ENCODE results near the gene RASL11A. TPM values are rescaled to one million over a fixed set of nuclear protein-coding genes. Genes with fewer than 3 reads are reported as not detected.

The RASL11A gene
- total RNA-seq, 1 experiment from 2014 or later = 21.0 TPM

DNA sequence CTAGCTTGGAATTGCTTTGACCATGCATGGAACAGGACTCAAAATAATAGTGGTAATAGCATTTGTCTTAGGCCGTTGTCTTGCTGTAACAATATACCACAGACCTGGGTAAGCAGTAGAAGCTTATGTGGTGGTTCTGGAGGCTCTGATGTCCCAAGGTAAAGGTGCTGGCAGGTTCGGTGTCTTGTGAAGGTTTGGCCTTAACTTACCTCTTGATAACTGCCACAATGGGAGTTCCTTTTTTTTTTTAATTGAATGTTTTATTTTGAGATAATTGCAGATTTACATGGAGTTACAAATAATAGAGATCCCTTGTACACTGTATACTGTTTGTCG lies 13.4 kb upstream of the RASL11A start:
- no peaks in the 10 kb centered on the region for H3K27me3 Mint-ChIP-seq (ENCODE audit: insufficient read depth, unreplicated experiment)
- H3K4me3 ChIP-seq (ENCODE audit: low read depth, low read length) = no peak overlapping the region
- H3K9me3 ChIP-seq = no peaks in the 10 kb centered on the region
- H3K27me3 ChIP-seq (replicated peaks; ENCODE audit: control insufficient read depth, insufficient read depth, low read length) = no peaks in the 10 kb centered on the region
- H3K9me3 Mint-ChIP-seq (ENCODE audit: unreplicated experiment) = no peaks in the 10 kb centered on the region
- TF ChIP-seq CTCF (IDR thresholded peaks at IDR 0.05; ENCODE audit: insufficient read depth in 1 of 2, low read depth in 1 of 2, low read length in 1 of 2, severe bottlenecking in 1 of 2, unreplicated experiment in 1 of 2) = no peak
- no peak for DNase-seq
- intact Hi-C loops (cut with micrococcal nuclease; ENCODE audit: unreplicated experiment) = no loop called here
- H3K36me3 ChIP-seq (ENCODE audit: control insufficient read depth, insufficient read depth, low read length) = 0 out of 2 replicates have a peak, but pooled peaks cover 3% of the 10 kb centered on the region
- peaks cover 10% of the 10 kb centered on the region; the same call in 1 of the 2 replicates for H3K4me1 ChIP-seq
- CTCF ChIA-PET = interaction anchor here (0.7 to 1.3 kb wide), 2 partner anchors 13 to 272 kb away, joined by 3 to 5 read pairs; partner anchors contain the start of gene RASL11A
- H3K4me3 Mint-ChIP-seq (ENCODE audit: unreplicated experiment) = no peak overlapping the region
- peaks cover 100% of the 10 kb centered on the region for H3K36me3 Mint-ChIP-seq (ENCODE audit: insufficient read depth, unreplicated experiment)
- no peak overlapping the region for H3K27ac Mint-ChIP-seq (ENCODE audit: unreplicated experiment)
- no TSS peak for BruUV-seq (replicated peaks)
- no peaks in the 10 kb centered on the region for H3K4me1 Mint-ChIP-seq (ENCODE audit: low read depth, unreplicated experiment)
- POLR2A ChIA-PET = interaction anchor here (0.6 kb wide), 1 partner anchor 300 kb away, joined by 3 read pairs; no protein-coding TSS in a partner anchor

DNA sequence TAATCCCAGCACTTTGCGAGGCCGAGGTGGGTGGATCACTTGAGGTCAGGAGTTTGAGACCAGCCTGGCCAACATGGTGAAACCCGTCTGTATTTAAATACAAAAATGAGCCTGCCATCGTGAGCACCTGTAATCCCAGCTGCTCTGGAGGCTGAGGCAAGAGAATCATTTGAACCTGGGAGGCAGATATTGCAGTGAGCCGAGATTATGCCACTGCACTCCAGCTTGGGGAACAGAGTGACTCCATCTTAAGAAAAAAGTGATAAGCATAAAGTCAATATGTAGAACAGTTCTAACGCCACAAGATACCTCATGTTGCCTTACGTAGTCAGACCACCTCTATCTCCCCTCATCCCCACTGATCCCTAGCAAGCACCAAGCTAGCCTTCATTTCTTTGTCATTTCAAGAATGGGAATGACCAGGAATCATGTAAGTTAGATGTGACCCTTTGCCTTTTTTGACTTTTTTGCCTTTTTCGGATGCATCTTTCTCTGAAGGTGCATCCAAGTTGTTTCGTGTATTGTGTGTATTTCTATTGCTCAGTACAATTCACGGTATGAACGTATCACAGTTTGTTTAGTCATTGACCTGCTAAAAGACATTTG lies 12.9 kb upstream of the RASL11A start:
- Histone ChIP-seq H3K4me1 (peaks cover 7% of the 10 kb centered on the region; the same call in 1 of the 2 replicates), H3K27me3 (replicated peaks; ENCODE audit: control insufficient read depth, insufficient read depth, low read length) (no peaks in the 10 kb centered on the region), H3K4me3 (ENCODE audit: low read depth, low read length) (no peak overlapping the region), H3K36me3 (ENCODE audit: control insufficient read depth, insufficient read depth, low read length) (peaks cover 3% of the 10 kb centered on the region; the same call in 1 of the 2 replicates), H3K9me3 (no peaks in the 10 kb centered on the region)
- POLR2A ChIA-PET = no interaction called here
- Mint-ChIP-seq H3K27ac (ENCODE audit: unreplicated experiment) (peak overlapping the region; percentile 25), H3K4me1 (ENCODE audit: low read depth, unreplicated experiment) (no peaks in the 10 kb centered on the region), H3K9me3 (ENCODE audit: unreplicated experiment) (no peaks in the 10 kb centered on the region), H3K27me3 (ENCODE audit: insufficient read depth, unreplicated experiment) (no peaks in the 10 kb centered on the region), H3K36me3 (ENCODE audit: insufficient read depth, unreplicated experiment) (peaks cover 100% of the 10 kb centered on the region), H3K4me3 (ENCODE audit: unreplicated experiment) (no peak overlapping the region)
- no peak for DNase-seq
- TF ChIP-seq CTCF (IDR thresholded peaks at IDR 0.05; ENCODE audit: insufficient read depth in 1 of 2, low read depth in 1 of 2, low read length in 1 of 2, severe bottlenecking in 1 of 2, unreplicated experiment in 1 of 2) = no peak
- intact Hi-C loops (cut with micrococcal nuclease; ENCODE audit: unreplicated experiment) = no loop called here
- no TSS peak for BruUV-seq (replicated peaks)
- CTCF ChIA-PET = no interaction called here

GRCh38 chr13:27258637-27259386 lies 11.8 kb upstream of the RASL11A start:
- peaks cover 3% of the 10 kb centered on the region; the same call in 1 of the 2 replicates for H3K36me3 ChIP-seq (ENCODE audit: control insufficient read depth, insufficient read depth, low read length)
- no peaks in the 10 kb centered on the region for H3K27me3 ChIP-seq (replicated peaks; ENCODE audit: control insufficient read depth, insufficient read depth, low read length)
- BruUV-seq (replicated peaks) = no TSS peak
- intact Hi-C loops (cut with micrococcal nuclease; ENCODE audit: unreplicated experiment) = no loop called here
- no peak overlapping the region for H3K4me3 Mint-ChIP-seq (ENCODE audit: unreplicated experiment)
- no peak overlapping the region for H3K4me3 ChIP-seq (ENCODE audit: low read depth, low read length)
- CTCF ChIA-PET = interaction anchor here (0.5 kb wide), 1 partner anchor 261 kb away, joined by 4 read pairs; no protein-coding TSS in a partner anchor
- H3K4me1 ChIP-seq = no peaks in the 10 kb centered on the region
- no peaks in the 10 kb centered on the region for H3K4me1 Mint-ChIP-seq (ENCODE audit: low read depth, unreplicated experiment)
- POLR2A ChIA-PET = interaction anchor here (1.0 kb wide), 1 partner anchor 11 kb away, joined by 3 read pairs; the partner anchor contains the start of gene RASL11A
- no peaks in the 10 kb centered on the region for H3K9me3 Mint-ChIP-seq (ENCODE audit: unreplicated experiment)
- peaks cover 95% of the 10 kb centered on the region for H3K36me3 Mint-ChIP-seq (ENCODE audit: insufficient read depth, unreplicated experiment)
- TF ChIP-seq CTCF (IDR thresholded peaks at IDR 0.05; ENCODE audit: insufficient read depth in 1 of 2, low read depth in 1 of 2, low read length in 1 of 2, severe bottlenecking in 1 of 2, unreplicated experiment in 1 of 2) = no peak
- H3K9me3 ChIP-seq = no peaks in the 10 kb centered on the region
- H3K27ac Mint-ChIP-seq (ENCODE audit: unreplicated experiment) = peak overlapping the region; percentile 4
- no peaks in the 10 kb centered on the region for H3K27me3 Mint-ChIP-seq (ENCODE audit: insufficient read depth, unreplicated experiment)
- DNase-seq = no peak
